ENCODE measurements around the gene GAPDHS. TPM values are rescaled to one million over a fixed set of nuclear protein-coding genes. Genes with fewer than 3 reads are reported as not detected.

Gene GAPDHS
- total RNA-seq, 1 donor from 2014 or later: not detected

DNA sequence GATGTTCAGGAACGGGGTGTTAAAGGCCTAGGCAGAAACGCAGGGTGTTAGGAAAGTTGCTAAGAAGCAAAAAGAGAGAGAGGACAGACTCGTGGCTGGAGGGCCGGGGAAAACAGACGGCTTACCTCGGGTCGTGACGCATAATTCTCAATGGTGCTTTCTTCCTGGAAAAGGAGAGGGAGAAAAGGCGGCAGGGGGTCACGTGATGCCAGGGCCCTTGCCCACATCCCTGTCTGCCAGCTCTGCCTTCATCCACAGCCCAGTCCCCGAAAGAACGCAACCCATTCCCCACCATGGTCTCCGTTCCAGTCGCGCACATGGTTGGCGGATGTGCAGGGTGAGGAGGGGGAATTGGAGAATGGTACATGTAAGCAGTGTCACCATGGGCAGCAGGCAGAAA is 44.6 kb upstream of the GAPDHS start:
- Mint-ChIP-seq H3K27me3 (ENCODE audit: unreplicated experiment) (peaks cover 2% of the 10 kb centered on the region), H3K4me1 (ENCODE audit: low read depth, unreplicated experiment) (no peaks in the 10 kb centered on the region), H3K9me3 (ENCODE audit: unreplicated experiment) (peaks cover 3% of the 10 kb centered on the region), H3K36me3 (ENCODE audit: unreplicated experiment) (no peaks in the 10 kb centered on the region), H3K27ac (ENCODE audit: unreplicated experiment) (no peak overlapping the region), H3K4me3 (ENCODE audit: unreplicated experiment) (no peak overlapping the region)
- TF ChIP-seq, protein P1, sequence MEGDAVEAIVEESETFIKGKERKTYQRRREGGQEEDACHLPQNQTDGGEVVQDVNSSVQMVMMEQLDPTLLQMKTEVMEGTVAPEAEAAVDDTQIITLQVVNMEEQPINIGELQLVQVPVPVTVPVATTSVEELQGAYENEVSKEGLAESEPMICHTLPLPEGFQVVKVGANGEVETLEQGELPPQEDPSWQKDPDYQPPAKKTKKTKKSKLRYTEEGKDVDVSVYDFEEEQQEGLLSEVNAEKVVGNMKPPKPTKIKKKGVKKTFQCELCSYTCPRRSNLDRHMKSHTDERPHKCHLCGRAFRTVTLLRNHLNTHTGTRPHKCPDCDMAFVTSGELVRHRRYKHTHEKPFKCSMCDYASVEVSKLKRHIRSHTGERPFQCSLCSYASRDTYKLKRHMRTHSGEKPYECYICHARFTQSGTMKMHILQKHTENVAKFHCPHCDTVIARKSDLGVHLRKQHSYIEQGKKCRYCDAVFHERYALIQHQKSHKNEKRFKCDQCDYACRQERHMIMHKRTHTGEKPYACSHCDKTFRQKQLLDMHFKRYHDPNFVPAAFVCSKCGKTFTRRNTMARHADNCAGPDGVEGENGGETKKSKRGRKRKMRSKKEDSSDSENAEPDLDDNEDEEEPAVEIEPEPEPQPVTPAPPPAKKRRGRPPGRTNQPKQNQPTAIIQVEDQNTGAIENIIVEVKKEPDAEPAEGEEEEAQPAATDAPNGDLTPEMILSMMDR (IDR thresholded peaks at IDR 0.05; ENCODE audit: partially characterized antibody, unreplicated experiment): no peak
- no peak for DNase-seq

DNA sequence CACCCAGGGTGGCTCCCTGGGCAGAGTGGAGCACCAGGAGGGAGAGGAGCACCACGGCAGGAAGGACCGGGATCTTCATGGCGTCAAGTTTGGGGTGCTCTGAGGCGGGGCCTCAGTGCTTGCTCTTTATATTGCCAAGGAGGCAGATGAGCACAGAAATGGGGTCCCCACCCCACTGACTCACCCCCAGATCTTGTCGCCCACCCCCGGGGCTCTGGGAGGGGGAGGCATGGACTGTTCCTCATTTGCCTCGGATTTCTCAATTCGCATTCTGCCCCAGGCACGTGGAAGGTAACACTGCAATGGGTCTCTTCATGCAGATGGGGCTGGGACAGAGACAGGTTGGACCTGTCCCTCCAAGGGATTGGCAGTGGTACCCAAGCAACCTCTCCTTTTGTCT is 42.9 kb upstream of the GAPDHS start, which contains the start of gene KRTDAP:
KRTDAP (minus strand) TSS at position 101 of the 400 bp plus-strand sequence; CDS start at position 79, 22 bp downstream.
- peaks cover 2% of the 10 kb centered on the region for H3K27me3 Mint-ChIP-seq (ENCODE audit: unreplicated experiment)
- no peaks in the 10 kb centered on the region for H3K4me1 Mint-ChIP-seq (ENCODE audit: low read depth, unreplicated experiment)
- TF ChIP-seq, protein P1 (IDR thresholded peaks at IDR 0.05; ENCODE audit: partially characterized antibody, unreplicated experiment): no peak
- no peaks in the 10 kb centered on the region for H3K36me3 Mint-ChIP-seq (ENCODE audit: unreplicated experiment)
- H3K27ac Mint-ChIP-seq (ENCODE audit: unreplicated experiment): no peak within 1 kb of the TSS
- no peak for DNase-seq
- H3K4me3 Mint-ChIP-seq (ENCODE audit: unreplicated experiment): no peak within 1 kb of the TSS
- H3K9me3 Mint-ChIP-seq (ENCODE audit: unreplicated experiment): peaks cover 2% of the 10 kb centered on the region

GRCh38 chr19:35491836-35492360 is 41.4 kb upstream of the GAPDHS start:
- DNase-seq: no peak
- Mint-ChIP-seq H3K9me3 (ENCODE audit: unreplicated experiment) (peaks cover 2% of the 10 kb centered on the region), H3K4me3 (ENCODE audit: unreplicated experiment) (no peak overlapping the region), H3K27ac (ENCODE audit: unreplicated experiment) (no peak overlapping the region), H3K27me3 (ENCODE audit: unreplicated experiment) (peaks cover 2% of the 10 kb centered on the region), H3K36me3 (ENCODE audit: unreplicated experiment) (no peaks in the 10 kb centered on the region), H3K4me1 (ENCODE audit: low read depth, unreplicated experiment) (peaks cover 2% of the 10 kb centered on the region)
- TF ChIP-seq, protein P1 (IDR thresholded peaks at IDR 0.05; ENCODE audit: partially characterized antibody, unreplicated experiment): no peak

DNA sequence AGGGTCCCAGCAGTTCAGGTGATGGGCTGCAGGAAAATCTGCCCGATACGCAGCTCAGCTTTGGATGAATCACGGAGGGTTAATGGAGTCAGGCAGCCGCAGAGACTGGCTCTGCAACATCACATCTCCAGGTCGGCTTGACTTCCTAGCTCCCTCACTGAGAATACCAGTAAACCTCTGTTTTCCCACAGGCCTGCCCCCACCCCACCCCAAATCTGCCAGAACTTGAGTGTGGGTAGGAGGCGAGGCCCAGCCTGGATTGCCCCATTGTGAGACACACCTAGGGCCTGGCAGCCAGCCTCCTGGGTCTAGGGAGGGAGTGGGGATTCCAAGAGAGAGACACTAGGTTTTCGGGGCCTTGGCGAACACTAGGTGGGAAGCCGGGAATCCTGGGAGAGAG is 39.3 kb upstream of the GAPDHS start:
- H3K27me3 Mint-ChIP-seq (ENCODE audit: unreplicated experiment): peaks cover 2% of the 10 kb centered on the region
- peaks cover 2% of the 10 kb centered on the region for H3K4me1 Mint-ChIP-seq (ENCODE audit: low read depth, unreplicated experiment)
- H3K36me3 Mint-ChIP-seq (ENCODE audit: unreplicated experiment): no peaks in the 10 kb centered on the region
- no peak overlapping the region for H3K4me3 Mint-ChIP-seq (ENCODE audit: unreplicated experiment)
- no peak for DNase-seq
- H3K27ac Mint-ChIP-seq (ENCODE audit: unreplicated experiment): no peak overlapping the region
- TF ChIP-seq, protein P1 (IDR thresholded peaks at IDR 0.05; ENCODE audit: partially characterized antibody, unreplicated experiment): no peak
- H3K9me3 Mint-ChIP-seq (ENCODE audit: unreplicated experiment): peaks cover 2% of the 10 kb centered on the region

- H3K27me3 Mint-ChIP-seq (ENCODE audit: unreplicated experiment): peaks cover 2% of the 10 kb centered on the region
- peak; percentile 73 for DNase-seq
- H3K9me3 Mint-ChIP-seq (ENCODE audit: unreplicated experiment): peaks cover 2% of the 10 kb centered on the region
- H3K27ac Mint-ChIP-seq (ENCODE audit: unreplicated experiment): no peak overlapping the region
- TF ChIP-seq, protein P1 (IDR thresholded peaks at IDR 0.05; ENCODE audit: partially characterized antibody, unreplicated experiment): peak; percentile 98
- no peaks in the 10 kb centered on the region for H3K36me3 Mint-ChIP-seq (ENCODE audit: unreplicated experiment)
- H3K4me1 Mint-ChIP-seq (ENCODE audit: low read depth, unreplicated experiment): peaks cover 2% of the 10 kb centered on the region
- H3K4me3 Mint-ChIP-seq (ENCODE audit: unreplicated experiment): no peak overlapping the region
These were observed 37.9 kb upstream of the GAPDHS start for GRCh38 chr19:35495107-35496064.
